BJ (cell line): Measurements from ENCODE around the gene PTGDS. TPM values are rescaled to one million over a fixed set of nuclear protein-coding genes. Genes with fewer than 3 reads are reported as not detected.

Source experiments
- CTCF ChIA-PET: fragments of 350-600 bp; formaldehyde crosslinking; extraction: SDS; loops from one replicate; lab custom pipeline; 2021; ENCODE audit warnings: antibody characterized with exemption, inconsistent platforms; lab: Yijun Ruan, JAX
- POLR2A ChIA-PET: fragments of 300-600 bp; sonication (Branson Sonifier 250); formaldehyde crosslinking; extraction: SDS; loops from one replicate; lab custom pipeline; 2021; ENCODE audit warnings: antibody characterized with exemption; lab: Charles Lee
- DNase-seq: peaks from one replicate; pipeline ENCODE4 v3.0.0-alpha.2; 2011; ENCODE audit warnings: low read depth
- H3K27me3 ChIP-seq: 2 replicates; pipeline ENCODE4 v1.6.0; 2011; ENCODE audit warnings: low read length; ENCODE audit not compliant: control insufficient read depth, insufficient read depth
- H3K36me3 ChIP-seq: 2 replicates; pipeline ENCODE4 v1.5.1; 2011; ENCODE audit warnings: low read length; ENCODE audit not compliant: control insufficient read depth, insufficient read depth
- H3K4me3 ChIP-seq: 2 replicates; pipeline ENCODE4 v1.5.1; 2011; ENCODE audit warnings: low read depth, mild to moderate bottlenecking, control low read depth, low read length
- polyA plus RNA-seq: library from polyadenylated mRNA; depleted of rRNA; stranded (reverse); fragments of >200 nt; gene quantifications from 2 replicates; pipeline ENCODE4 v1.2.3, GENCODE V29; 2011
- TF ChIP-seq, protein P1 (sequence below): IDR thresholded peaks from 2 replicates; pipeline ENCODE4 v1.5.1; 2011; ENCODE audit warnings: low read depth, mild to moderate bottlenecking, control low read depth, inconsistent platforms, low read length, moderate library complexity; ENCODE audit not compliant: insufficient read depth

PTGDS gene
- polyA plus RNA-seq, 1 experiment, result 0.58 TPM

DNA sequence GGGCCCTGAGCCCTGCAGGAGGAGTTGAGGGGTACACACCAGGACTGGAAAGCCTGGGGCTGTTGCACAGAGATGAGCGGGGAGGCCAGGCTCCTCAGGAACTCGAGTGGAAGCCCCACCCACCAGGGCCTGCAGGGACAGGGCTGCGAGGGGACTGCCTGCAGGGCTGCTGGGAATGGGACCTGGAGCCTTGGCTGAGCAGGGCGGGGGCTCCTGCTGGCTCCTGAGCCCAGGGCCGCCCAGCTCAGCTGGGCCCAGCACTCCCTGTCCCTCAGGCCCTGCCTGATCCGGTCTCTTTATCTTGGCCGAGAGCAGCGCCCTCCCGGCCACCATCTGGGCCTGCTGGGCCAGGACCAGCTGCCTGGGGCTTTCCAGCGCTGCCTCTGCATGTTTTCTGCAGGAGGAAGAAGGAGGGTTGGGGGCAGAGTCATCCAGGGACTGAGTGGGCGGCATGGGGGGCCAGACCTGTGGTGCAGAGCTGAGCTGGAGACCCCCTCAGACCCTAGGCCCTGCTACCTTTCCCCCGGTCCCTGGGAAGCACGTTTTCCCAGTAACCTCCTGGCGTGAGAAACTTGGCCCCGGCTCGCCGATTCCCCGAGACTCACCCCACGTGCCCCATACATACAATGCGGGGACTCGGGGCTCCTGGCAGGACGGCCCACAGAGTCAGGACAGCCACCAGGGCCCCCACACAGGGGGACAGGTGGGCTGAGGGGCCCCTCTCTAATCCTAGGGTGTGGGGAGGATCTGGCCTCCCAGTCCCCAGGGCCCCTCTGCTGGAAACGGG lies 15.8 kb upstream of the PTGDS start:
- Histone ChIP-seq H3K4me3 (no peak overlapping the region), H3K36me3 (no peaks in the 10 kb centered on the region), H3K27me3 (no peaks in the 10 kb centered on the region; the same call in 1 of the 2 replicates)
- no peak for DNase-seq
- ChIA-PET CTCF (interaction anchor here (1.1 to 2.8 kb wide), 2 partner anchors 14 to 16 kb away, joined by 3 to 8 read pairs; partner anchors contain the start of gene C8G), POLR2A (no interaction called here)
- TF ChIP-seq, protein P1, sequence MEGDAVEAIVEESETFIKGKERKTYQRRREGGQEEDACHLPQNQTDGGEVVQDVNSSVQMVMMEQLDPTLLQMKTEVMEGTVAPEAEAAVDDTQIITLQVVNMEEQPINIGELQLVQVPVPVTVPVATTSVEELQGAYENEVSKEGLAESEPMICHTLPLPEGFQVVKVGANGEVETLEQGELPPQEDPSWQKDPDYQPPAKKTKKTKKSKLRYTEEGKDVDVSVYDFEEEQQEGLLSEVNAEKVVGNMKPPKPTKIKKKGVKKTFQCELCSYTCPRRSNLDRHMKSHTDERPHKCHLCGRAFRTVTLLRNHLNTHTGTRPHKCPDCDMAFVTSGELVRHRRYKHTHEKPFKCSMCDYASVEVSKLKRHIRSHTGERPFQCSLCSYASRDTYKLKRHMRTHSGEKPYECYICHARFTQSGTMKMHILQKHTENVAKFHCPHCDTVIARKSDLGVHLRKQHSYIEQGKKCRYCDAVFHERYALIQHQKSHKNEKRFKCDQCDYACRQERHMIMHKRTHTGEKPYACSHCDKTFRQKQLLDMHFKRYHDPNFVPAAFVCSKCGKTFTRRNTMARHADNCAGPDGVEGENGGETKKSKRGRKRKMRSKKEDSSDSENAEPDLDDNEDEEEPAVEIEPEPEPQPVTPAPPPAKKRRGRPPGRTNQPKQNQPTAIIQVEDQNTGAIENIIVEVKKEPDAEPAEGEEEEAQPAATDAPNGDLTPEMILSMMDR, result no peak

DNA sequence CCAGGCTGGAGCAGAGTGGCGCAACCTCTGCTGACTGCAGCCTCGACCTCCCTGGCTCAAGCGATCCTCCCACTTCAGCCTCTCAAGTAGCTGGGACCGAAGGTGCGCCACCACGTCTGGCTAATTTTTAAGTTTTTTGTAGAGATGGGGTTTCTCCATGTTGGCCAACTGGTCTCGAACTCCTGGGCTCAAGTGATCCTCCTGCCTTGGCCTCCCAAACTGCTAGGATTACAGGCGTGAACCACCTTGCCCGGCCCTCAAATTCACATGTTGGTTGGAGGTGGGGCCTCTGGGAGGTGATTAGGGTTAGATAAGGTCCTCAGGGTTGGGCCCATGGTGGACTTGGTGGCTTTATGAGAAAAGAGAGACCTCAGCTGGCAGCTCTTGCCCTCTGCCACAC lies 15.1 kb upstream of the PTGDS start:
- TF ChIP-seq, protein P1, result no peak
- Histone ChIP-seq H3K4me3 (no peak overlapping the region), H3K36me3 (no peaks in the 10 kb centered on the region), H3K27me3 (no peaks in the 10 kb centered on the region; the same call in 1 of the 2 replicates)
- ChIA-PET CTCF (no interaction called here), POLR2A (interaction anchor here (0.6 kb wide), 1 partner anchor 120 kb away, joined by 3 read pairs; the partner anchor contains the start of gene AJM1)
- DNase-seq, result no peak

DNA sequence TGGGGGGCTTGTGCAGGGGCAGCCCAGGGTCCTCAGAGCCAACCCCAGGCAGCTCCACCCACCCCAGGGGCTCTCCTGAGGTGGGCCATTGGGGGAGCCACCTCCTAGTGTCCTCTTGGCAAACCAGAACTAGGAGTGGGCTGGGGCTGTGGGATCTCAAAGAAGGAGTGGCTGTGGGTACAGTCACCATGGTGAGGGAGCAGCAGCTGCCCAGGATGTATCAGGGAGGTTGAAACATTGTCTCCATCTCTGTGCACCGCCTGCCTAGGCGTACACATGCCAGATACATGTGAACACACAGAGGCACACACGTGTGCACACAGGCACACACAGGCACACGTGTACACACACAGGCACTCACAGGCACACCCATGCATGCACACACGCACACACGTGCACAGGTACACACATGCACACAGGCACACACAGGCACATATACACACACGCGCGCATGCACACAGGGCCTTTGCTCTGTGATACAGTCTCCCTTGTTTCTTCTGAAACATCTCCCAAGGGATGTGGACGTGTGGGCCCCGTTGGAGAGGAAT lies 14.5 kb upstream of the PTGDS start:
- TF ChIP-seq, protein P1, result no peak
- ChIA-PET POLR2A (interaction anchor here (0.6 kb wide), 1 partner anchor 121 kb away, joined by 3 read pairs; the partner anchor contains the start of gene AJM1), CTCF (no interaction called here)
- DNase-seq, result no peak
- no peaks in the 10 kb centered on the region for H3K36me3 ChIP-seq
- H3K4me3 ChIP-seq, result no peak overlapping the region
- H3K27me3 ChIP-seq, result no peaks in the 10 kb centered on the region; the same call in 1 of the 2 replicates

DNA sequence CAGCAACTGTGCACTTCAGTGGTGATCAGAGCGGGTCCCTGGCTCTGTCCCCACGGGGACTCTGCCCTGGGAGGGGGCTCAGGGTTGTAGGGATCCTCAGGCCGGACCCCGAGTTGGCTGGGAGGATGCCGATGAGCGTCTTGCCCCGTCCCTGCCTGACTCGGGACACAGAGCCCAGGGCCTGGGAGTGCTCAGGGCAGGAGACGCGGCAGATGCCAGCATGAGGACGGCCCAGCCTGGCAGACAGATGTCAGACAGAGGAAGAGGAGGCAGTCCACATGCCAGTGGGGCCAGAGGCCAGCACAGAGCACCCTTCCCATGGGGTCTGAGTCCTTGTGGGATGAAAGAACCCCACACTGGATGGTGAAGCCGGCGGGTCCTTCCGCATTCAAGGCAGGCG lies 14.0 kb upstream of the PTGDS start:
- TF ChIP-seq, protein P1, result no peak
- POLR2A ChIA-PET, result no interaction called here
- no peak for DNase-seq

DNA sequence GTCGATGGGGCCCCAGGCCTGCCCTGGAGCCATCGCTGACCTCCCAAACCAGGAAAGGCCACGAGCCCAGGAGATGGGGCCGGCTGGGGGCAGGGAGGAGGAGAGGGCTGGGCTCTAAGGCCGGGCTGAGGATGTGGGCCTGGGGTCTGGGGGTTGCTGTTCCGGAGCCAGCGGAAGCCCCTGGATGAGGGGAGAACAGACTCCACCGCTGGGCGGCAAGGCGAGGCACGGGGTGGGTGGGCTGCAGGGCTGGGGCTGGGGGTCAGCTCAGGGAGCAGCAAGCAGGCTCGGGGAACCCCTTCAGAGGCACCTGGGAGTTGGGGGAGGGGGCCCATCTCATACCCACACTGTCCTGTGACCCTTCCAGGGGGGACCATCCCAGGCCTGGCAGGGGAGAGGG lies 13.6 kb upstream of the PTGDS start:
- no peaks in the 10 kb centered on the region for H3K36me3 ChIP-seq
- H3K27me3 ChIP-seq, result no peaks in the 10 kb centered on the region; the same call in 1 of the 2 replicates
- TF ChIP-seq, protein P1, result no peak
- CTCF ChIA-PET, result interaction anchor here (1.3 kb wide), 1 partner anchor 16 kb away, joined by 4 read pairs; no protein-coding TSS in a partner anchor
- no peak for DNase-seq
- POLR2A ChIA-PET, result no interaction called here
- no peak overlapping the region for H3K4me3 ChIP-seq

More for the DNA sequence above, 14.0 kb upstream of the PTGDS start:
- no peaks in the 10 kb centered on the region; the same call in 1 of the 2 replicates for H3K27me3 ChIP-seq
- CTCF ChIA-PET, result no interaction called here
- H3K4me3 ChIP-seq, result no peak overlapping the region
- no peaks in the 10 kb centered on the region for H3K36me3 ChIP-seq
